ENCODE data around the gene VWCE. TPM values are rescaled to one million over a fixed set of nuclear protein-coding genes. Genes with fewer than 3 reads are reported as not detected.

The VWCE gene
- total and polyA plus RNA-seq, 9 of the 15 experiments (the other 6 are each of a cell fraction or from before 2014, with no cell fraction given): 0.06 to 1.6 (median 0.63) TPM; not detected in 1

DNA sequence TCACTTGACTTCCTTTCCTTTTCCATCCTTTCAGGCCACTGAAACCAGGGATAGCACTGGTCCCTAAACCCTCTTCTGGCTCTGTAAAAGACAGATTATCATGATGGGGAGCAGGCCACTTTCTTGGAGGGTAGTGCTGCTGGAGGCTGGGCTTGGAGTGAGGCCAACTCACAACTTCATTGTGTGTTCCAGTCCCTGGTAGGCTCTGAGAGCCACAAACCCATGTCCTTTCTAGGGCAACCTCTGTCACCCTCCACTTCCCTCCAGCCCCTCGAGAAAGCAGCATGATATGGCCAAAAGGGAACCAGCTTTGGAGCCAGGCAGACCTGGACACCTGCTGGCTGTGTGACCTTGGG is 40.2 kb upstream of the VWCE start:
- no TSS peak for BruUV-seq (replicated peaks)
- no peaks in the 10 kb centered on the region for H3K9me1 ChIP-seq (ENCODE audit: control insufficient read depth, insufficient read depth, low read length)
- peak overlapping the region; percentile 99; a peak in 3 of 4 replicates for H3K9ac ChIP-seq (ENCODE audit: insufficient read depth in 1 of 2, low read depth in 2 of 2, low read length in 2 of 2)
- intact Hi-C loops (cut with micrococcal nuclease) (no loop called here), in situ Hi-C loops (cut with MboI) (loop anchor here (5.0 kb wide), 1 partner anchor 52 kb away; no protein-coding TSS in a partner anchor)
- H3K4me1 ChIP-seq (replicated peaks in 1 of 2; ENCODE audit: control insufficient read depth in 2 of 2, insufficient read depth in 2 of 2, low read length in 2 of 2): peaks cover 40 to 64% of the 10 kb centered on the region in 2 experiments; a peak in 4 of 5 replicates
- peak overlapping the region; percentile 69 for H2AFZ ChIP-seq (ENCODE audit: low read depth, low read length)
- ATAC-seq (no peak), FAIRE-seq (no peak), DNase-seq (ENCODE audit: extremely low read depth in 1 of 4, low spot score in 3 of 4) (peak in 2 of 4 experiments; percentile 37 to 75)
- peaks cover 21% of the 10 kb centered on the region for H3K36me3 ChIP-seq (ENCODE audit: control insufficient read depth, insufficient read depth, low read length)
- ChIA-PET POLR2A (interaction anchor here (0.7 to 3.2 kb wide), 7 partner anchors 16 to 68 kb away, joined by 3 to 19 read pairs (median 5); partner anchors contain the start of genes CYB561A3 and TMEM138), CTCF (ENCODE audit: low intra/inter-chr PET ratio) (interaction anchor here (0.9 to 8.5 kb wide), 4 partner anchors 50 to 293 kb away, joined by 3 to 135 read pairs (median 5); no protein-coding TSS in a partner anchor)
- peak overlapping the region; percentile 97 for H3K27ac ChIP-seq (ENCODE audit: extremely low read depth, low read depth, low read length)
- peaks cover 7% of the 10 kb centered on the region for H4K20me1 ChIP-seq (replicated peaks; ENCODE audit: control insufficient read depth, insufficient read depth, low read length)
- no peak for TF ChIP-seq PHB (CRISPR knock-in tag; IDR thresholded peaks at IDR 0.05)
- TF ChIP-seq NFIC (IDR thresholded peaks at IDR 0.05): peak; percentile 86
- TF ChIP-seq TCF3 (CRISPR knock-in tag; IDR thresholded peaks at IDR 0.05): 0 out of 2 replicates have a peak, but pooled peaks have one; percentile 3
- peak; percentile 15; the same call in 1 of the 2 replicates for TF ChIP-seq CTBP1 (IDR thresholded peaks at IDR 0.05; ENCODE audit: borderline replicate concordance)
- TF ChIP-seq, protein P1, sequence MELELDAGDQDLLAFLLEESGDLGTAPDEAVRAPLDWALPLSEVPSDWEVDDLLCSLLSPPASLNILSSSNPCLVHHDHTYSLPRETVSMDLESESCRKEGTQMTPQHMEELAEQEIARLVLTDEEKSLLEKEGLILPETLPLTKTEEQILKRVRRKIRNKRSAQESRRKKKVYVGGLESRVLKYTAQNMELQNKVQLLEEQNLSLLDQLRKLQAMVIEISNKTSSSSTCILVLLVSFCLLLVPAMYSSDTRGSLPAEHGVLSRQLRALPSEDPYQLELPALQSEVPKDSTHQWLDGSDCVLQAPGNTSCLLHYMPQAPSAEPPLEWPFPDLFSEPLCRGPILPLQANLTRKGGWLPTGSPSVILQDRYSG (tag; conservative IDR thresholded peaks at IDR 0.05; ENCODE audit: low read depth): no peak
- TF ChIP-seq NR2C1 (IDR thresholded peaks at IDR 0.05): no peak
- TF ChIP-seq NR2C1 (tag; IDR thresholded peaks at IDR 0.05): 0 out of 2 replicates have a peak, but pooled peaks have one; percentile 42
- TF ChIP-seq MYNN (IDR thresholded peaks at IDR 0.05): no peak
- no peak for TF ChIP-seq MYNN (CRISPR knock-in tag; IDR thresholded peaks at IDR 0.05)
- H3K4me3 ChIP-seq: no peak overlapping the region
- no peaks in the 10 kb centered on the region for H3K27me3 ChIP-seq (ENCODE audit: control insufficient read depth in 2 of 2, insufficient read depth in 2 of 2, low read length in 2 of 2)
- H3K9me3 ChIP-seq (replicated peaks; ENCODE audit: control insufficient read depth, insufficient read depth, low read depth, low read length): no peaks in the 10 kb centered on the region
- WGBS (ENCODE audit: insufficient coverage, low coverage, missing lambda C conversion rate): 13% methylated on average over 1 of the region's 1 CpG
- H3K79me2 ChIP-seq (ENCODE audit: control insufficient read depth, insufficient read depth, low read length): peaks cover 42% of the 10 kb centered on the region
- H3K4me2 ChIP-seq (ENCODE audit: insufficient read depth, low read length): peak overlapping the region; percentile 100
